Hematopoietic multipotent progenitor cell treated with erythropoietin and hydrocortisone succinate and interleukin-3 and kit ligand, for 4 days (in vitro differentiated cells): Measurements from ENCODE around the gene ZNF205.
"Not testable (repeated sequence)": the region's sequence is repeated elsewhere in the genome, so short reads cannot be mapped to it uniquely, and the experiment has no call there.

Source experiments
- DNase-seq: peaks from one replicate; pipeline ENCODE4 v3.0.0-alpha.2; 2015

Gene ZNF205

GRCh38 chr16:3135126-3135715 is 22.8 kb downstream of the ZNF205 start:
- DNase-seq, result peak; percentile 24

DNA sequence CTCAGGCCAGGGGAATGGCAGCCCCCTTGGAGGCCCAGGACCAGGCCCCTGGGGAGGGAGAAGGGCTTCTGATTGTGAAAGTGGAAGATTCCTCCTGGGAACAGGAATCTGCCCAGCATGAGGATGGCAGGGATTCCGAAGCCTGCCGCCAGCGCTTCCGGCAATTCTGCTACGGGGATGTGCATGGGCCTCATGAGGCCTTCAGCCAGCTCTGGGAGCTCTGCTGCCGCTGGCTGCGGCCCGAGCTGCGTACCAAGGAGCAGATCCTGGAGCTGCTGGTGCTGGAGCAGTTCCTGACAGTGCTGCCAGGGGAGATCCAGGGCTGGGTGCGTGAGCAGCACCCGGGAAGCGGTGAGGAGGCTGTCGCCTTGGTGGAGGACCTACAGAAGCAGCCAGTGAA is 24.9 kb downstream of the ZNF205 start:
- DNase-seq, result no peak

DNA sequence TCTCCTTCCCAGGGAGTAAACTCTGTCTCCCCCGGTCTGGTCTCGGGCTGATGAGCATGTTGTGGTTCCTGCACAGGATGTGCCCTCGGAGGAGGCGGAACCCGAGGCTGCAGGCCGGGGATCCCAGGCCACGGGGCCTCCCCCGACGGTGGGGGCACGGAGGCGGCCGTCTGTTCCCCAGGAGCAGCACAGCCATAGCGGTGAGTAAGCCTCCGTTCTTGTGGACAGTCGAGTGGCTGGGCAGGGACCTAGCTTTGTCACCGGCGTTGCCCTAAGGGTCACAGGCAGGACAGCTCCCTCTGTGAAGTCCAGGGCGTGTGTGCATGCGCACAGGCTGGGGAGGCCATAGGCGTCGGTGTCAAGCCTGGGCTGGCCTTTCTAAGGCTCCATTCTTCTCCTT is 26.0 kb downstream of the ZNF205 start:
- DNase-seq, result no peak

DNA sequence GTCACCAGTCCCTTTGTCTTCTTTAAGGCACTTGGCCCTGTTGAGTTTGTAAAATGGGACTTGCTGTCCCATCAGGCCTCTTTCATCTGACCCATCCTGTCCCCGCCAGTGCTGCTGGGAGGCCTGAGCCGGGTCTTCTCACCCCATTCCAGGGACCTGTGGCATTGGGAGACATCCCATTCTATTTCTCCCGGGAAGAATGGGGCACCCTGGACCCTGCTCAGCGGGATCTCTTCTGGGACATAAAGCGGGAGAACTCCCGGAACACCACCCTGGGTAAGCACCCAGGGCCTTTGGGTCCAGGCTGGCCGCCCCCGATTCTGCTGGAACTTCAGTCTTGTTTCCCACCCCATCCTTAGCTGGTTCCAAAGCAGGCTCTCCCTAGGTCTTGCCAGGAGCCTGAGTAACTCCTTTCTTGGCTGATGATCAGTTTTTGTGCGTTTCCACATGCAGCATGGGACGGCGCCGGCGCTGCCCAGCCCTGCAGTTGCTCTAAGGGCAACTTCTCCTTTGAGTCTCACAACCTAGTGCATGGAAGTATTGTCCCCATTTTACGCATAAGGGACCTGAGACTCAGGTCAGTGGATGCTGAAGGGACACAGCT is 26.5 kb downstream of the ZNF205 start:
- DNase-seq, result no peak

DNA sequence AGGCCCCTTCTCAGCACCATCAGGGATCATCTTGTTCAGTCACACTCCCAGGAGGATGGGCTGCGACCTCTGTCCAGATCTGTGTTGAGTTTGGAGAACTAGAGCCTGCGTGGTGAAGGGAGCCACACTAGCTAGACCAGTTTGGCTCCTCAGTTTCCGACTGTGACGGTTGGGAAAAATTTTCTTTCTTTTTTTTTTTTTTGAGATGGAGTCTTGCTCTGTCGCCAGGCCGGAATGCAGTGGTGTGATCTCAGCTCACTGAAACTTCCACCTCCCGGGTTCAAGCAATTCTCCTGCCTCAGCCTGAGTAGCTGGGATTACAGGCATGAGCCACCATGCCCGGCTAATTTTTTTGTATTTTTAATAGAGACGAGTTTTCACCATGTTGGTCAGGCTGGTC is 27.2 kb downstream of the ZNF205 start:
- not testable (repeated sequence) for DNase-seq

GRCh38 chr16:3140603-3141427 is 28.4 kb downstream of the ZNF205 start:
- DNase-seq, result no peak

DNA sequence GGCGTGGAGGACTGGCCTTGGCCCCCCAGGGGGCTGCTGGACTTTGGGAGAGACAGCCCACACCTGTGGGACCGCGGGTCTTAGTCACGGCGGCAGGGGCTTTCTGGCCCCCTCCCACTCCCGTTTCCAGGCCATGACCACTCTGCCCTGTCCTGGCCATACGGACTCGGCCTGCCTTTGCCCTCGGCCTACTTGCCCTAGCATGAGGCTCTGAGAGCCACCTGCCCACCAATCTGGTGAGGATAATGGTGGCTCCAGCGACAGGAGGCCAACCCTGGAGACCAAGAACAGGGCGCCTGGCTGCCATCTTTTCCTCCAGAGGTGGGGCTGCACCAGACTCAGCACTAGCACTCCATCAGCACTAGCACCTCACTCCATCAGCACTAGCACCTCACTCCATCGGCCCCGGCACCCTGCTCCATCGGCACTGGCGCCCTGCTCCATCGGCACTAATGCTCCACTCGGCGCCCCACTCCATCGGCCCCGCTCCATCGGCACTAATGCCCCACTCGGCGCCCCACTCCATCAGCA is 29.5 kb downstream of the ZNF205 start:
- DNase-seq, result no peak

GRCh38 chr16:3142327-3142726 is 29.9 kb downstream of the ZNF205 start:
- no peak for DNase-seq

- no peak for DNase-seq
These were observed 30.4 kb downstream of the ZNF205 start for GRCh38 chr16:3142770-3143169.

DNA sequence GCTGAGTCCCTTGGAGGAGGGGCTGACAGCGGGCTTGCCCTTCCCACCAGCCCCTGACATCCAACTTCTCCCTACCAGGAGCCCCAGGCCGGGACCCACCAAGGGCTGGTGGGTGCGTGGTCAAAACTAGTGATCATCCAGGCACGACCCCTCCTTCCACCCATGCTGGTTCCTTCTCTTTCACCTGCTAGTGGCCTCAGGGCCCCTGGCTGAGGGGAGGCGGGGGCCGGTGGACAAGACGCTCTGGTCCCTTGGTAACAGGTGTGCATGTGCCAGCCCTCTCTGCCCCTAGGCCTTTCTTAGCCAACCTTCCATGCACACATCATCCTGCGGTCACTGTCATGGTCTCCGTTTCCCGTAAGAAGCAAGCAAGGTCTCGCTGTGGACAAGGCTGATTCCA is 30.8 kb downstream of the ZNF205 start:
- DNase-seq, result no peak

DNA sequence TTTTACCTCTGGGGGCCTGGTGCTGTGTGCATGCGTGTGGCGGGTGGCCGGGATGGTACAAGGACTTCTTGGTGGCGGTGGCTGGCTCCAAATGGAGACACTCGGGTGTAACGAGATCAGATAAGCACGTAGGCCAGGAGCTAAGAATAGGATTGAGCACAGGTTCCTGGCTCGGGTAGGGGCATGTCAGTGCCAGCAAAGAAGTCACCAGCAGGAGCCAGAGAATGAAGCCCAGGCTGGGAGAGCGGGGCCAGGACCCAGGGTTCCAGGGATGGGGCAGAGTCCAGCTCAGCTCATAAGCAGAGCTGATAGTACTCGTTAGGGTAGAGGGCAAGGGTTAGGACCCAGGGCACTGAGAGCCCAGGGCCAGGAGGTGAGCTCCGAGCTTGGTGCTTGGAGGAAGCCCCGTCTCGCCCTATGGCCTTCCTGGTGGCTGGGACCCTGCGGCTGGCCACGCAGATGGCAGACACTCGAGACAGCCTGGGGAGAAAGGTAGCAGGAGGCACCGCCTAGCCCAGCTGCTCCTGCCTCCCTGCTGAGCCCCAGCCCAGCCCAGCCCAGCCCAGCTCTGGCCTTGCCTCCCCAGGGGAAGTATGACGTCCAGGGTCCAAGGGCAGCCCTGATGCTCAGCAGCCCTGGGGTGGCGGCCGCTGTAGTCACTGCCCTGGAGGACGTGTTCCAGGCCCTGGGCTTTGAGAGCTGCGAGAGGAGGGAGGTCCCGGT is 31.4 kb downstream of the ZNF205 start:
- no peak for DNase-seq

GRCh38 chr16:3144321-3144983 is 32.1 kb downstream of the ZNF205 start:
- DNase-seq, result no peak

DNA sequence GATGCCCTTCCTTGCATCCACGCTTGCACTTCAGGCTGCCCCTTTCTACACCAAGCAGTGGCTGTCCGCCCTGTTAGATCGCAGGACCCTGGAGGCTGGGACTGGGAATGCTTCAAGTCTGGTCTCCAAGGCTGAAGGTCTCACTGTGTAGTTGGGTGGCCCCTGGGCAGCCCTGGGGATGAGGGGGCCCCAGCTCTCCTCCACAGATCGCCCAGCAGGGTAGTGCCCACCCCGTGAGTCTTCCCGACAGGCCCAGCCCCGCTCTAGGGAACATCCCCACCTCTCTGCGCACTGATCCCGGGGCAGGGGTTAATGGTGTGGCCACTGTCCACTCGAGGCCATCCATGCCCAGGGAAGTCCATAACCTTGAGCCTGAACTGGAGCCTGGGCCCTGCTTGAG is 32.8 kb downstream of the ZNF205 start:
- DNase-seq, result no peak

GRCh38 chr16:3145660-3146059 is 33.3 kb downstream of the ZNF205 start:
- no peak for DNase-seq

- DNase-seq, result no peak
These were observed 34.8 kb downstream of the ZNF205 start for GRCh38 chr16:3147046-3147756.

- no peak for DNase-seq
These were observed 35.3 kb downstream of the ZNF205 start for GRCh38 chr16:3147757-3148104.

- DNase-seq, result no peak
These were observed 36.1 kb downstream of the ZNF205 start for GRCh38 chr16:3148256-3149192.

DNA sequence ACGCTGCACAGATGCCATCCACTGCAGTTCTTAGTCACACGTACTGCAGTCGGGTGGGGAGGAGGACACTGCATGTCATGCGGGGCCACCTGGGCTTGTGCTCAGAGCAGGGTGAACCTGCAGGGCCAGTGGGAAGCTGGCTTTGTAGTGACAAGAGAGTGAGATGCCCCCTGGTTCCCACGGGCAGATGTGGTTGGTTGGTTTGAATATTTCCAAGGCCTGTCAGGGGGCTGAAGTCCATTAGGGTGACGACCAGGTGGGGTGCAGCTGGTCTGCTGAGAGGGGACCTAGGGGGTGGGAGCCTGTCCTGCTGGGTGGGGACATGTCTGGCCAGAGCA is 36.8 kb downstream of the ZNF205 start:
- no peak for DNase-seq

DNA sequence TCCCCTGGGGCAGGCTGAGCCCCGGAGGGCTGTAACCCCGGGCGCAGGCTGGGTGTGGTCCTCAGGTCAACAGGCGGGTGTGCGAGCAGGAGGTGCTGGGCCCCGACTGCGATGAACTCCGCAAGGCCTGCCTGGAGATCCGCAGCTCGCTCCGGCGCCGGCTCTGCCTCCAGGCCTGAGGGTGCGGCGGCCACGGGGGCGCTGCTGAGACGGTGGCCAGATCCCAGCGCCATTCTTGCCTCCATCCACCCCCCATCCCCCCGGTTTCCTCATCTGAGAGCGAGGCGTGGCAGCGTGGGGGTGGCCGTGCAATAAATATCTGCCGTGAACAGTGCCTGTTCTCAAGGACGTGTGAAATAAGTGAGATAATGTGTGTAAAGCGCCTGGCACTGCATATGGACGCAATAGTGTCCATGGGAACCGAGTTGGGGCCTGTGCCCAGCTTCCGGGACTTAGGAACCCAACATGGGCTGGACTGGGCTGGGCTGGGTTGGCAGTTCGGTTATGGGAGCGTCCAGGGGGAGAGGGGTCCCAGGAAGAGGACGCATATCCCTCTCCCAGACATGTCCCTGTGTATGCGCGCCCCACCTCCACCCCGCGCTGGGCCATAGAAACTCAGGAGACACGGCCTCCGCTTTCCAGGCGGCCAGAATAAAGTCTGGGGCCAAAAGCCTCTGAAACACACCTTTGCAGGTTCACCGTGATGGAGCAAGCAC is 37.4 kb downstream of the ZNF205 start:
- DNase-seq, result peak; percentile 93
